Gastroesophageal sphincter (tissue), 3 donors: Measurements from ENCODE around the gene FHAD1.

ENCODE experiments used
- POLR2A ChIP-seq, 2 donors: fragments of 450-650 bp; IDR thresholded peaks; one replicate each; pipeline ENCODE4 v1.6.1; 2017; ENCODE audit warnings: antibody characterized with exemption in 2 of 2, mild to moderate bottlenecking in 2 of 2, moderate library complexity in 1 of 2
- TF ChIP-seq, protein P1 (sequence below), 4 experiments: fragments of 200-600 bp in 2 of 4; fragments of 450-650 bp in 2 of 4; sonication (generic) in 1 of 4; IDR thresholded peaks; one replicate each; pipeline ENCODE4 v1.5.1; 2017 to 2019; ENCODE audit warnings: antibody characterized with exemption in 4 of 4, mild to moderate bottlenecking in 2 of 4, moderate library complexity in 2 of 4

DNA sequence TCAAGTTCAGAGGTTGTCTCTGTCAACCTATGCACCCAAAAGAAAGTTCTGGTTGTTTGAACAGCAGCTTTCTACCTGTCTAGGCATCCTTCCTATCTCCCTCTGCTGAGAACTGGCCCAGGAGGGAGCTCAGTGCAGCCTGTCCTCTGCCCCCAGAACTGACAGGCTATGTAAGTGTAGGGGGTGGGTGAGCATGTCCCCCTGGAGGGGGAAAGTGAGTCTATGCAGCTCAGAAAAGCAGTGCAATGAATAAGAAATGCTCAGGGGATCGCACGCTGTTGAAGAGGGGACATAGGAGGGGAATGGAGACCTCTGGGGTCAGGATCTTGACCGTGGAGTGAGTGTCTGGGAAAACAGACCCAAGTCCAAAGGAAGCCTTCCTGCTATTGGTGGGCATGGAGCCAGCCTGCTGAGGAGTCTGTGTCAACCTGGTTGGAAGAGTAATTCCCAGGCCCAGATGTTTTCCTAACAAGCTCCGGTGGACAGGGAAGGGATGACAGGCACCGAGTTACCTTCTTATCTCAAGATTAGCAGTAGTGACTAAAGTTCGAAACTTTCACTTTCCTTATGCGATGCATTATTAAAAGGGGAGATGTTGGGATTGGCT, 26.1 kb upstream of the FHAD1 start:
- TF ChIP-seq, protein P1, sequence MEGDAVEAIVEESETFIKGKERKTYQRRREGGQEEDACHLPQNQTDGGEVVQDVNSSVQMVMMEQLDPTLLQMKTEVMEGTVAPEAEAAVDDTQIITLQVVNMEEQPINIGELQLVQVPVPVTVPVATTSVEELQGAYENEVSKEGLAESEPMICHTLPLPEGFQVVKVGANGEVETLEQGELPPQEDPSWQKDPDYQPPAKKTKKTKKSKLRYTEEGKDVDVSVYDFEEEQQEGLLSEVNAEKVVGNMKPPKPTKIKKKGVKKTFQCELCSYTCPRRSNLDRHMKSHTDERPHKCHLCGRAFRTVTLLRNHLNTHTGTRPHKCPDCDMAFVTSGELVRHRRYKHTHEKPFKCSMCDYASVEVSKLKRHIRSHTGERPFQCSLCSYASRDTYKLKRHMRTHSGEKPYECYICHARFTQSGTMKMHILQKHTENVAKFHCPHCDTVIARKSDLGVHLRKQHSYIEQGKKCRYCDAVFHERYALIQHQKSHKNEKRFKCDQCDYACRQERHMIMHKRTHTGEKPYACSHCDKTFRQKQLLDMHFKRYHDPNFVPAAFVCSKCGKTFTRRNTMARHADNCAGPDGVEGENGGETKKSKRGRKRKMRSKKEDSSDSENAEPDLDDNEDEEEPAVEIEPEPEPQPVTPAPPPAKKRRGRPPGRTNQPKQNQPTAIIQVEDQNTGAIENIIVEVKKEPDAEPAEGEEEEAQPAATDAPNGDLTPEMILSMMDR (IDR thresholded peaks at IDR 0.05): no peak
- TF ChIP-seq POLR2A (IDR thresholded peaks at IDR 0.05): no peak
